ENCODE data around the gene DNASE2.

Gene DNASE2

DNA sequence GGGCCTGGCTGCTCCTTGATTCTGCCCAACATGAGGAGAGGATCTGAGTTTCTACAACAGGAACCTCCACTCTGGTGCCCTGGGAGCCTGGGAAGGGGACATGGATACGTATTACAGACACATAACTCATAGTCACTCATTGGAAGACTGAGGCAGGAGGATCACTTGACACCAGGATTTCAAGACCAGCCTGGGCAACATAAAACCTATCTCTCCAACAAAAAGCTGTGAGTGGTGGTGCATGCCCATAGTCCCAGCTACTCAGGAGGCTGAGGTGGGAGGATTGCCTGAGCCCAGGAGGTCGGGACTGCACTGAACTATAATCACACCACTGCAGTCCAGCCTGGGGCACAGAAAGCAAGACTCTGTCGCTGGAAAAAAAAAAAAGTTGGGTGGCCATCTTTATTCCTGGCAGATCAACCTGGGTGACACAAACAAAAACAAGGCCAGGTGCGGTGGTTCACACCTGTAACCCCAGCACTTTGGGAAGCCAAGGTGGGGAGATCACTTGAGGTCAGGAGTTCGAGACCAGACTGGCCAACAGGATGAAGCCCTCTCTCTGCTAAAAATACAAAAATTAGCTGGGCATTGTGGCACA lies 6.9 kb upstream of the DNASE2 start:
- Histone ChIP-seq H3K36me3 (replicated peaks; ENCODE audit: insufficient read depth, low read length) (no peaks in the 10 kb centered on the region), H4K20me1 (ENCODE audit: insufficient read depth, low read length) (no peaks in the 10 kb centered on the region), H3F3A (ENCODE audit: insufficient read depth, low read length) (peaks cover 8% of the 10 kb centered on the region), H3K4me2 (ENCODE audit: low read depth, low read length) (no peak overlapping the region), H3K79me2 (ENCODE audit: low read length) (peaks cover 15% of the 10 kb centered on the region), H3K27ac (ENCODE audit: low read length) (no peak overlapping the region), H3K4me3 (ENCODE audit: low read length) (no peak overlapping the region), H2AFZ (ENCODE audit: low read length) (no peak overlapping the region), H3K27me3 (replicated peaks; ENCODE audit: insufficient read depth, low read length) (no peaks in the 10 kb centered on the region), H3K9me2 (replicated peaks; ENCODE audit: insufficient read depth, low read length) (no peaks in the 10 kb centered on the region), H3K4me1 (ENCODE audit: low read length) (peaks cover 17% of the 10 kb centered on the region), H3K9me3 (replicated peaks; ENCODE audit: insufficient read depth, low read length) (no peaks in the 10 kb centered on the region), H3K9ac (ENCODE audit: low read length) (no peak overlapping the region)
- TF ChIP-seq EZH2phosphoT487 (IDR thresholded peaks at IDR 0.05; ENCODE audit: low read length), result no peak
- TF ChIP-seq EZH2 (optimal IDR thresholded peaks at IDR 0.05; ENCODE audit: low read depth, low read length), result no peak
- TF ChIP-seq, protein P1, sequence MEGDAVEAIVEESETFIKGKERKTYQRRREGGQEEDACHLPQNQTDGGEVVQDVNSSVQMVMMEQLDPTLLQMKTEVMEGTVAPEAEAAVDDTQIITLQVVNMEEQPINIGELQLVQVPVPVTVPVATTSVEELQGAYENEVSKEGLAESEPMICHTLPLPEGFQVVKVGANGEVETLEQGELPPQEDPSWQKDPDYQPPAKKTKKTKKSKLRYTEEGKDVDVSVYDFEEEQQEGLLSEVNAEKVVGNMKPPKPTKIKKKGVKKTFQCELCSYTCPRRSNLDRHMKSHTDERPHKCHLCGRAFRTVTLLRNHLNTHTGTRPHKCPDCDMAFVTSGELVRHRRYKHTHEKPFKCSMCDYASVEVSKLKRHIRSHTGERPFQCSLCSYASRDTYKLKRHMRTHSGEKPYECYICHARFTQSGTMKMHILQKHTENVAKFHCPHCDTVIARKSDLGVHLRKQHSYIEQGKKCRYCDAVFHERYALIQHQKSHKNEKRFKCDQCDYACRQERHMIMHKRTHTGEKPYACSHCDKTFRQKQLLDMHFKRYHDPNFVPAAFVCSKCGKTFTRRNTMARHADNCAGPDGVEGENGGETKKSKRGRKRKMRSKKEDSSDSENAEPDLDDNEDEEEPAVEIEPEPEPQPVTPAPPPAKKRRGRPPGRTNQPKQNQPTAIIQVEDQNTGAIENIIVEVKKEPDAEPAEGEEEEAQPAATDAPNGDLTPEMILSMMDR (IDR thresholded peaks at IDR 0.05; ENCODE audit: low read length), result no peak
- no peak for DNase-seq

- TF ChIP-seq EZH2 (optimal IDR thresholded peaks at IDR 0.05; ENCODE audit: low read depth, low read length) (no peak), EZH2phosphoT487 (IDR thresholded peaks at IDR 0.05; ENCODE audit: low read length) (no peak)
- TF ChIP-seq, protein P1 (IDR thresholded peaks at IDR 0.05; ENCODE audit: low read length), result no peak
- no peaks in the 10 kb centered on the region for H3K36me3 ChIP-seq (replicated peaks; ENCODE audit: insufficient read depth, low read length)
- H3K27ac ChIP-seq (ENCODE audit: low read length), result no peak within 1 kb of the TSS
- peaks cover 14% of the 10 kb centered on the region for H3K79me2 ChIP-seq (ENCODE audit: low read length)
- no peaks in the 10 kb centered on the region for H3K9me2 ChIP-seq (replicated peaks; ENCODE audit: insufficient read depth, low read length)
- DNase-seq, result no peak
- peaks cover 16% of the 10 kb centered on the region for H3K4me1 ChIP-seq (ENCODE audit: low read length)
- H3K4me3 ChIP-seq (ENCODE audit: low read length), result peak within 1 kb of the TSS; percentile 79
- H3F3A ChIP-seq (ENCODE audit: insufficient read depth, low read length), result peaks cover 8% of the 10 kb centered on the region
- no peaks in the 10 kb centered on the region for H3K9me3 ChIP-seq (replicated peaks; ENCODE audit: insufficient read depth, low read length)
- no peaks in the 10 kb centered on the region for H4K20me1 ChIP-seq (ENCODE audit: insufficient read depth, low read length)
- H3K9ac ChIP-seq (ENCODE audit: low read length), result peak within 1 kb of the TSS; percentile 79; the same call in 1 of the 2 replicates
- peak within 1 kb of the TSS; percentile 93; the same call in 1 of the 2 replicates for H2AFZ ChIP-seq (ENCODE audit: low read length)
- no peaks in the 10 kb centered on the region for H3K27me3 ChIP-seq (replicated peaks; ENCODE audit: insufficient read depth, low read length)
- H3K4me2 ChIP-seq (ENCODE audit: low read depth, low read length), result peak within 1 kb of the TSS; percentile 99
Observed at GRCh38 chr19:12886969-12887747, 5.9 kb upstream of the DNASE2 start, which contains the start of gene KLF1. Gene KLF1 (minus strand): TSS chr19:12887201. CDS start chr19:12887140, 61 bp downstream.

GRCh38 chr19:12886651-12886968 lies 5.4 kb upstream of the DNASE2 start:
- DNase-seq, result no peak
- Histone ChIP-seq H4K20me1 (ENCODE audit: insufficient read depth, low read length) (no peaks in the 10 kb centered on the region), H3K27ac (ENCODE audit: low read length) (no peak overlapping the region), H3K9me3 (replicated peaks; ENCODE audit: insufficient read depth, low read length) (no peaks in the 10 kb centered on the region), H3F3A (ENCODE audit: insufficient read depth, low read length) (peaks cover 8% of the 10 kb centered on the region), H2AFZ (ENCODE audit: low read length) (no peak overlapping the region), H3K4me2 (ENCODE audit: low read depth, low read length) (no peak overlapping the region), H3K4me1 (ENCODE audit: low read length) (peaks cover 11% of the 10 kb centered on the region), H3K9me2 (replicated peaks; ENCODE audit: insufficient read depth, low read length) (no peaks in the 10 kb centered on the region), H3K4me3 (ENCODE audit: low read length) (no peak overlapping the region), H3K79me2 (ENCODE audit: low read length) (peaks cover 9% of the 10 kb centered on the region), H3K9ac (ENCODE audit: low read length) (no peak overlapping the region), H3K27me3 (replicated peaks; ENCODE audit: insufficient read depth, low read length) (no peaks in the 10 kb centered on the region), H3K36me3 (replicated peaks; ENCODE audit: insufficient read depth, low read length) (no peaks in the 10 kb centered on the region)
- TF ChIP-seq EZH2phosphoT487 (IDR thresholded peaks at IDR 0.05; ENCODE audit: low read length) (no peak), EZH2 (optimal IDR thresholded peaks at IDR 0.05; ENCODE audit: low read depth, low read length) (no peak)
- TF ChIP-seq, protein P1 (IDR thresholded peaks at IDR 0.05; ENCODE audit: low read length), result no peak
